Activated naive CD8-positive, alpha-beta T cell treated with anti-CD3 and anti-CD28 coated beads, Interleukin-2, amount 50 U/mL, for 24 hours (primary cell): ENCODE measurements around the gene SPATA2.

ENCODE experiments used
- ATAC-seq: fragments of 150-1000 bp; cut with Tn5 transposase; one replicate; pipeline ENCODE4 v1.10.0; 2021
- DNase-seq: peaks from one replicate; pipeline ENCODE4 v3.0.0; 2021
- H3K27ac Mint-ChIP-seq: one replicate; pipeline ENCODE4 v1.8.0; 2021; ENCODE audit warnings: mild to moderate bottlenecking, mixed read lengths
- H3K27me3 Mint-ChIP-seq: one replicate; pipeline ENCODE4 v1.8.0; 2021; ENCODE audit warnings: mixed read lengths
- H3K36me3 Mint-ChIP-seq: one replicate; pipeline ENCODE4 v1.8.0; 2021; ENCODE audit warnings: low read depth, mixed read lengths
- H3K4me1 Mint-ChIP-seq: one replicate; pipeline ENCODE4 v1.8.0; 2021; ENCODE audit warnings: mixed read lengths
- H3K4me3 Mint-ChIP-seq: one replicate; pipeline ENCODE4 v1.8.0; 2021; ENCODE audit warnings: mild to moderate bottlenecking, moderate library complexity, mixed read lengths
- H3K9me3 Mint-ChIP-seq: one replicate; pipeline ENCODE4 v1.8.0; 2021; ENCODE audit warnings: mixed read lengths

The SPATA2 gene

DNA sequence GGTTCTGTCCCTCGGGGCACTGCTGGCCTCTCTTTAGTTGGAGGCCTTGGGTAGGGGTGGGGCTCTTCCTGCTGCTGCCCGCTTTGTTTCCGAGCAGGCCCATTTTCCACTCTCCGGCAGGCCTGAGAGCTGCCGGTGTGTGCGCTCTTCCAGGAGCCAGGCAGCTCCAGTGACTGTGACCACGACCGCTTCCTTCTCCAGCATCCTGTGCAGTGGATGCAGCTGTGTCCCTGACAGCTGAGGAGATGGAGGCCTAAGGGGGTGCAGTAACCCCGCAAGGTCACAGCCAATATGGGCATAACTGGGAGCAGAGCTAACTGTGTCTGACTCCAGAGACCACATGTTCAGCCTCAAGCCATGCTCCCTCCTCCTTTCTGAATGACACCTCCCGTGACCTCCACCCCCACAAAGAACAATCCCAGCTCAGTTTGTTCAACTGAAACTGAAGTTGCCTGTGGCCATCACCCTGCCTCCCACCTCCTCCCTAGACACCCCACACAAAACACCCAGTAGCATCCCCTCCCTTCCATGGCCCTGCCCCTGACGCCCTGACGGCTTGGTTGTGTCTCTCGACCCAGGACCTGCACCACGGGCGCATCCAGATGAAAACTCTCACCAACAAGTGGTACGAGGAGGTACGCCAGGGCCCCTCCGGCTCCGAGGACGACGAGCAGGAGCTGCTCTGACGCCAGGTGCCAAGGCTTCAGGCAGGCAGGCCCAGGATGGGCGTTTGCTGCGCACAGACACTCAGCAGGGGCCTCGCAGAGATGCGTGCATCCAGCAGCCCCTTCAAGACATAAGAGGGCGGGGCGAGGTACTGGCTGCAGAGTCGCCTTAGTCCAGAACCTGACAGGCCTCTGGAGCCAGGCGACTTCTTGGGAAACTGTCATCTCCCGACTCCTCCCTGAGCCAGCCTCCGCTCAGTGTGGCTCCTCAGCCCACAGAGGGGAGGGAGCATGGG, 27.8 kb downstream of the SPATA2 start:
- H3K36me3 Mint-ChIP-seq: peaks cover 11% of the 10 kb centered on the region
- no peaks in the 10 kb centered on the region for H3K9me3 Mint-ChIP-seq
- no peak for DNase-seq
- H3K4me1 Mint-ChIP-seq: peaks cover 17% of the 10 kb centered on the region
- H3K4me3 Mint-ChIP-seq: no peak overlapping the region
- no peak for ATAC-seq
- H3K27me3 Mint-ChIP-seq: no peaks in the 10 kb centered on the region
- H3K27ac Mint-ChIP-seq: peak overlapping the region; percentile 8

DNA sequence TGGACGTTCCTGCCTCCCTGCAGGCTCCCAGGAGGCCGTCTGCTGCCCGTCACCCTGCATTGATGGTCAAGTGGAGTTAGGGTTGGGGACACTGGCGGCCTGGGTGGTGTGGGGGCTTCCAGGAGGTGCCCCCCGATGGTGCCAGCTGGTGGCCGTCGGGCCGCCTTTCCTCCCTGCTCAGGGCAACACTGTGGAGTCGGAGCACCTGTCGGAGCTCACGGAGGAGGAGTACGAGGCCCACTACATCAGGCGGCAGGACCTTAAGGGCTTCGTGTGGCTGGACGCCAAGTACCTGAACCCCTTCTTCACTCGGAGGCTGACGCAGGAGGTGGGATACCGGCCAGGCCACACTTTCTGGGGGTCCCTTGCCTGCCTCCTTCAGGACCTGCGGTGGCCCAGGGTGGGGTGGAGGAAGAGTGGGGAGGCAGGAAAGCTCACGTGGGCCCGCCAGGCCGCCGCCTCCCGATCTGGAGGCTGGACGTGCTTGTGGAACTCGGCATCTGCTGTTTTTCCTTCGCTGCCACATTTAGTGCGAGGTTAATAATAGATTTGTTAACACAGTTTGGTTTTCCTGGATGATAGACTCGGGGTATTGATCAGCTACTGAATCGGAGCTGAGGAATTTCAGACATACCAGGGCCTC, 28.6 kb downstream of the SPATA2 start:
- ATAC-seq: no peak
- Mint-ChIP-seq H3K36me3 (peaks cover 11% of the 10 kb centered on the region), H3K27ac (no peak overlapping the region), H3K4me3 (no peak overlapping the region), H3K27me3 (no peaks in the 10 kb centered on the region), H3K9me3 (no peaks in the 10 kb centered on the region), H3K4me1 (peaks cover 9% of the 10 kb centered on the region)
- DNase-seq: no peak

DNA sequence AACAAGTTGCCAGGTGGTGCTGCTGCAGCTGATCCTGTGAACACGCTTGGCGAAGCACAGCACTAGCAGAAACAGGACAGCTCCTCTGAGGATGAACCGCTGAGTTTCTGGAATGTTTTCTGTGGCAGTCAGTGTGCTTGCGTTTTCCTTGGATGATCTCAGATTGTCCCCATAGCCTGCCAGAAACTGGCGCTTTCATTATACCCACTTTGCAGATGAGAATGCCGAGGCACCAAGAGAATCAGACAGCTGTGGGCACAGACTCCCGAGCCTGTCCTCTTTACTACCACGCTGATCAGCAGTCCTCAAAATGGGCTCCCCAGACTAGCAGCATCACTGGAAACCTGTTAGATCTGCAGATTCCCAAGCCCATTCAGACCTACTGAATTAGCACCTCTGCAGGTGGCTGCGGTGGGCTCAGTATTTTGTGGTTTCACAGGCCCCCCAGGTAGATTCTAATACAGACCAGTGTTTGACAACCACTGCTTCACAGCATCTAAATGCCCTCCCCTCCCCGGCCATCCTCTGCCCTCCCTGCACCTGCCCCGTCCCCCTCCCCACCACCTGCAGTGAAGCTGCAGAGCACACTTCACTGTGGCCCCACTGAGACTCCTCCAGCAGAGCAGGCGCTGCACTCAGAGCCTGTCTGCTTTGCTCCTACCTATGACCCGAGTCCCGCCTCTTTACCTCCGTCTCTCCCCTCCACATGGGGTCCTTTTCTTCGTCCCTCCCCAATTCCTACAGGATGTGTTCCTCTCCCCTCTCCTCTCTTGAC, 29.6 kb downstream of the SPATA2 start:
- H3K4me1 Mint-ChIP-seq: peaks cover 6% of the 10 kb centered on the region
- DNase-seq (no peak), ATAC-seq (no peak)
- peaks cover 14% of the 10 kb centered on the region for H3K36me3 Mint-ChIP-seq
- no peak overlapping the region for H3K4me3 Mint-ChIP-seq
- H3K9me3 Mint-ChIP-seq: no peaks in the 10 kb centered on the region
- no peaks in the 10 kb centered on the region for H3K27me3 Mint-ChIP-seq
- H3K27ac Mint-ChIP-seq: no peak overlapping the region

DNA sequence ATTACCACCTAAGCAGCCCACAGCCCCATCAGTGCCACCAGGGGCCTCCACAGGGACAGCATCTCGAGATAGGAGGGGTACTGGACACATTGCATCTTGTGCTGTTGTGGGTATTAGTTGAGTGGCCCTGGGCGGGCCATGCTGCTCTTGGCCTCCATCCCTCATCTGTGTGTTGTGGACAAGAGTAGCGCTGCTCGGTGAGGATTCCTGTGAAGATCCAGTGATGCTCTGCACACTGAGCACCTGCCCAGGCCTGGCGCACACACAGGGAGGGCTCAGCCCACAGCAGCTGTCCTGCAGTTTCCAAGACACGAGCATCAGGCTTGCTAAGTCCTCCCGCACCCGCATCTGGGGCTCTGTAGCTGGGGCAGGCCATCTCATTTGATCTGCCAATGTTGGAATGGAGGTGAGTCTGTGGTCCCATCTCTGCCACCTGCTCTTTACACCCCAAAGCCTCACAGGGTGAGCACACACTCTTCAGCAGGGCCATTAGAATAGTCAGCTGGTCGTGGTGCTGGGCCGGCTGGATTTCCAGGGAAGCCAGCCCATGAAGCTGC, 32.0 kb downstream of the SPATA2 start:
- no peaks in the 10 kb centered on the region for H3K9me3 Mint-ChIP-seq
- ATAC-seq: no peak
- no peak for DNase-seq
- no peak overlapping the region for H3K27ac Mint-ChIP-seq
- no peaks in the 10 kb centered on the region for H3K27me3 Mint-ChIP-seq
- peaks cover 14% of the 10 kb centered on the region for H3K36me3 Mint-ChIP-seq
- H3K4me1 Mint-ChIP-seq: peaks cover 5% of the 10 kb centered on the region
- H3K4me3 Mint-ChIP-seq: no peak overlapping the region

DNA sequence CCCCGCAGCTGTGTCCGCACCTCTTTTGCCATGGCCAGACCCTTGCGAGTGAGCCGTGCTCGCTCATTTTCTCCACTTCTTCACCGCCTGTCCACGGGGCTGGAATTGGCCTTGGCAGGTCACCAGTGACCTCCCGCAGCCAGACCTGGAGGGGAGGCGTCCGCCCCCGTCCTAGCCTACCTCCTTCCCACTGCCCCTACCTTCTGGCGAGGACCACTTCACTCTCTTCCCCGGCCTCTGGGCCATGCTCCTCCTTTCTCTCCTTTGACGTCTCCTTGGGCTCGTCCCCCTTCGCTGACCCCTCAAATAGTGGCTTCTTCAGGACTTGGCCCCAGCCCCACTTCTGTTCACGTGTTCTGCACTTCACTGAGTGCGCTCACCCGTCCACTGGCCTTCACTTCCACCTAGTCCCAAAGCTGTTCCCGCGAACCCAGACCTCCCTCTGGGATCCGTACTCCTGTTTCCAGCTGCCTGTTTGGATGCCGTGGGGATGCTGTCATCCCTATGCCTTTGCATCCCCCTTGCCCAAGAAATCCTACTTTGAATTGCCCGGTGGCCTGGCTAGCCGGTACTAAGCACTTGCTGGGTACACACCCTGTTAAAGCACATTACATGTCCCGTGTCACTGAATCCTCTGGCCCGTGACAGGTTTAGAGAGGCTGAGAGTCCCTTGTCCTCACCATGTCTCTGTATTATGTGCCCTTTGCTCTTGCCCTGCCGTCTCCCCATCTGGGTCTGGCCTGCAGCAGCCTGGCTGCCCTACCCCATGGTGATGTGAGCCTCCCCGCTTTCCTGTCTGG, 33.0 kb downstream of the SPATA2 start:
- H3K27me3 Mint-ChIP-seq: no peaks in the 10 kb centered on the region
- no peak overlapping the region for H3K4me3 Mint-ChIP-seq
- peaks cover under 1% of the 10 kb centered on the region for H3K4me1 Mint-ChIP-seq
- no peak for ATAC-seq
- peaks cover 13% of the 10 kb centered on the region for H3K36me3 Mint-ChIP-seq
- no peaks in the 10 kb centered on the region for H3K9me3 Mint-ChIP-seq
- no peak for DNase-seq
- no peak overlapping the region for H3K27ac Mint-ChIP-seq

DNA sequence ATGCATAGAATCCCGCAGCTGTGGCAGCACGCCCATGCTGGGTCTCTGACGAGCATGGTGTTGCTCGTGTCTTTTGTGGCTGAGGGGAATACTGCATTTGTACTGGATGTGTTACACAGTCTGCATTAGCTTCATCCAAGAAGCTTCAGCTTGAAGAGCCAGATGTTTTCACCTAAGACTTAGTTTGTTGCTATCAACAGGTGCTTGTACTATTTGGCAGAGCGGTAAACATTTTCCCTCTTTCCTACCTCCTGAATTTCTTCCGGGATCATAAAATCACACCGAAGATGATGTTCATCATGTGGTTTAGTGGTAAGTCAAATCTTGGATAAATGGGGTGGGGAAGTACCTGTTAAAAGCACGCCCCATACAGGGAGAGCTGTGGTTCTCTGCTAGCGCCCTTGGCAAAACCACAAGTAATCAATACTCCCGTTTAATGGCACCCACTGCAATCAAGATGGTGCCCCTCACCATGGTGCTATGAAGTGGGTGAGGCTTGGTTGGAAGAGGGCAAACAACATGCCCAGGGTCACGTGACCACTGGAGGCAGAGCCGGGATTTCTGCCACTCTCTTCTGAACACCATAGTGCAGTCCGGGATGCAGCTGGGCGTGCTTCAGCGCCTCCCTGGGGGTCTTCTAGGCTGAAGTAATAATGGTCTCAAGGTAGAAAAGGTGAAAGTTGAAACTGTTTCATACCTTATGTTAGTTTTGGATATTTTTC, 34.4 kb downstream of the SPATA2 start:
- ATAC-seq (no peak), DNase-seq (no peak)
- Mint-ChIP-seq H3K36me3 (peaks cover 13% of the 10 kb centered on the region), H3K4me1 (no peaks in the 10 kb centered on the region), H3K4me3 (no peak overlapping the region), H3K27ac (no peak overlapping the region), H3K27me3 (no peaks in the 10 kb centered on the region), H3K9me3 (no peaks in the 10 kb centered on the region)

DNA sequence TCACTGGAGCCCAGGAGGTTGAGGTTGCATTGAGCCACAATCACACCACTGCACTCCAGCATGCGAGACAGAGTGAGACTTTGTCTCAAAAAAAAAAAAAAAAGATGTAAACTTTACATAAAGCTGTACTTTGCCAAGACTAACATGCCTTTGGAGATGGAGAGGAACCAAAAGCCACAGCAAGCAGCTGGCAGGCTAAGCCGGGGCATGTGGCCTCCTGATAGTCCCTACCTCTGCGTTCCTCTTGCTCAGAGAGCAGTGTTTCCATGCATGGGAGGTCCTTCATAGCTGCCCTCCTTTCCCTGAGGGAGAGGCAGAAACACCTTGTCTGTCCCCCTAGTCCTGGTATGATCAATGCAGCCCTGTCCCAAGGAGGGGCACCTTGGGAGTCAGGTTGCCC, 35.2 kb downstream of the SPATA2 start:
- no peak for DNase-seq
- H3K4me3 Mint-ChIP-seq: no peak overlapping the region
- no peaks in the 10 kb centered on the region for H3K9me3 Mint-ChIP-seq
- no peak for ATAC-seq
- H3K27ac Mint-ChIP-seq: no peak overlapping the region
- H3K36me3 Mint-ChIP-seq: peaks cover 10% of the 10 kb centered on the region
- no peaks in the 10 kb centered on the region for H3K4me1 Mint-ChIP-seq
- H3K27me3 Mint-ChIP-seq: no peaks in the 10 kb centered on the region

DNA sequence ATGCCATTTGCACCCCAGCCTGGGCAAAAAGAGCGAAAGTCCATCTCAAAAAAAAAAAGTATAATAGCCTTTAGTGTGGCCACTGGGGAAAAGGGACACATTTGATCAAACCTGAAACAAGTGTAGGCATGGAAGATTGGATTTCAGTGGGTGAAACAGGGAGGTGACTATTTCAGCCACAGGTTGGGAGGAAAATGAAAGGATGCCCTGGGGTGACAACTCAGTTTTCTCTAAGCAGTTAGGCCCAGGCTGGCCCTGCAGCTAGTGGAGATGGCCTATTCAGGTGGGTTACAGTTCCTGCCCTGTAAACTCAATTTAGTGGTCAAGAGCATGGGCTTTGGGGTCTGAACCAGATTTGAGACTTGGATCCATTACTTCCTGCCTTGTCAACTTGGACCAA, 36.4 kb downstream of the SPATA2 start:
- no peaks in the 10 kb centered on the region for H3K27me3 Mint-ChIP-seq
- no peak overlapping the region for H3K4me3 Mint-ChIP-seq
- no peak for ATAC-seq
- peaks cover 9% of the 10 kb centered on the region for H3K36me3 Mint-ChIP-seq
- no peaks in the 10 kb centered on the region for H3K4me1 Mint-ChIP-seq
- H3K9me3 Mint-ChIP-seq: no peaks in the 10 kb centered on the region
- no peak for DNase-seq
- H3K27ac Mint-ChIP-seq: no peak overlapping the region

DNA sequence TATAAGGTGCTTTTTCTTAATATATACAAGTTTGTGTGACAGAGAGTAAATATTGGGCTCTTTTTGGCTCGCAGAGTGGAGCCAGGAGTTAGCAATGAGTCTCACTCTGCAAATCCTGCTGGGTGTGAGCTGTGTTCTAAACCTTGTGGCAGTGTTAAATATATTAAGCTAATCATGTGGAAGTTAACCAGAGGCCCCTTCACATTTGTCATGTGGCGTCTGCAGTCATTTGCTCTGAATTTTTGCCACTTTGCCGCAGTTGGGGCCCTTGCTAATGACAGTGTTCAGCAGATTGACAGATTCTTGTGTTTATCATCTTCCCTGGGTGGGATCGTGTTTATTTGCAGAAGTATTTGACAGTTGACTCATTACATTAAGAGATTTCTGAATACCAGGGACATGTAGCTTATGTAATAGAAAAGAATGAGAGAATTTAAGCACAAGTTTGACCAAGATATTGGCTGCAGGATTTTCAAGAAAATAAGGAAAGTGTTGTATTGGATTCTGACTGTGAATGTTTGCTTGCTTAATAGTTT, 37.9 kb downstream of the SPATA2 start:
- Mint-ChIP-seq H3K9me3 (no peaks in the 10 kb centered on the region), H3K27ac (no peak overlapping the region), H3K36me3 (peaks cover 7% of the 10 kb centered on the region), H3K4me1 (no peaks in the 10 kb centered on the region), H3K27me3 (no peaks in the 10 kb centered on the region), H3K4me3 (no peak overlapping the region)
- ATAC-seq: no peak
- no peak for DNase-seq

DNA sequence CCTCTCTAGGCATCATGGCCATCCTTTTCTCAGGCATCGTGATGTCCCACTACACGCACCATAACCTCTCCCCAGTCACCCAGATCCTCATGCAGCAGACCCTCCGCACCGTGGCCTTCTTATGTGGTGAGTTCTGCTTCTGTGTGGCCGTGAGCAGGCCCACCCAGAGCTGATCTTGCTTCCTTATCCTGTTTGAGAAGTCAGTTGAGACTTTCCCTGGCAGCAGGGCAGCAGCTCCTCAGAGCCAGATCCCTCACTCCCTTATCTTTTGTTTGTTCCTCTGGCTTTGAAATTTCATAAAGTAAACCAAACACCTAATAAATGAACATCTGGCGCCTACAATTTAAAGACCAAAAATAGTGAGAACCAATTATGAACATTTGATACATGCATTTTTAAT, 40.6 kb downstream of the SPATA2 start:
- no peak for ATAC-seq

DNA sequence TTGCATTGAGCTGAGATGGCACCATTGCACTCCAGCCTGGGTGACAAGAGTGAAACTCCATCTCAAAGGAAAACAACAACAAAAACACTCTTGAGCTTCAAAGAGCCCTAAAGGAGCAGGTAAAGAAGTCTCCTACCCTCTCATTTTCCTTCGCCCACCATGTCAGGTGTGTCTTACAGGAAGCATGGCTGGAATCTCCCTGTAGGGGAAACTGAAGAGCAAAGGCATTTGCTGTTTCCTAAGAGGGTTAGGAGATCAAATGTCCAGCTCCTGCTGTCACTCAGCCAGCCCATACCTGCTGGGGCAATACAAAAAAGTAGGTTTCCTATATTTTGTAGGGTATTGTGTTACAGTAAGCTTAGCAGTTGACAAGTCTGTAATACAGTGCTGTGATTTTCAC, 43.3 kb downstream of the SPATA2 start:
- no peaks in the 10 kb centered on the region for H3K27me3 Mint-ChIP-seq
- H3K4me1 Mint-ChIP-seq: peaks cover 3% of the 10 kb centered on the region
- H3K27ac Mint-ChIP-seq: no peak overlapping the region
- H3K36me3 Mint-ChIP-seq: peaks cover 12% of the 10 kb centered on the region
- no peak for ATAC-seq
- no peak overlapping the region for H3K4me3 Mint-ChIP-seq
- no peaks in the 10 kb centered on the region for H3K9me3 Mint-ChIP-seq
- no peak for DNase-seq

More for the DNA sequence above, 40.6 kb downstream of the SPATA2 start:
- H3K4me3 Mint-ChIP-seq: no peak overlapping the region
- no peaks in the 10 kb centered on the region for H3K4me1 Mint-ChIP-seq
- no peaks in the 10 kb centered on the region for H3K9me3 Mint-ChIP-seq
- no peaks in the 10 kb centered on the region for H3K27me3 Mint-ChIP-seq
- H3K36me3 Mint-ChIP-seq: peaks cover 9% of the 10 kb centered on the region
- no peak overlapping the region for H3K27ac Mint-ChIP-seq
- DNase-seq: no peak

DNA sequence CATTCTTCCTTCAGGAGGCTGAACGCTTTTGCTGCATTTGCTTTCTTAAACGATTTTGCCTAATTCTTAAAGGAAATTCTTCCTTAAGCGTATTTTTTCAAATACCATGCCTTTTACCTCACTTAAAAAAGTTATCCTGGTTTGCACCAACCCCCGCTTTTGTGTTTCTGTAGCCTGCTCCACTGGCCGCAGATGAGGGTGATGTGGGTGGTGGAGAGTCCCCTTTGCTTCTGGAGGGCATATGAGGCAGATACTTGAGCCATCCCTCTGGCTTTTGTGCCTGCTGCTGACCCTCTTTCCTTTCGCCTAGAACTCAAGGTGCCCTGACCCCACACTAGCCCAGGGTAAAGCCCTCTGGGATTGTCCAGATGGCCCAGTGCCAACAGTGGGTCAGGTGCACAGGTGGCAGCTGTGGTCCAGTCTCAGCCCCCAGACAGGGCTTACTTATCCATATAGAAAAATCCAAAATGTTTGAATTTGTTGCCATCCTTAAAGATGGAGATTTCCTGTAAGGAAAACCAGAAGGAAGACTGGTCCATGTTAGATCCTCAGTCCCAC, 43.9 kb downstream of the SPATA2 start:
- no peaks in the 10 kb centered on the region for H3K27me3 Mint-ChIP-seq
- no peak for ATAC-seq
- DNase-seq: no peak
- no peak overlapping the region for H3K27ac Mint-ChIP-seq
- H3K36me3 Mint-ChIP-seq: peaks cover 15% of the 10 kb centered on the region
- peaks cover 3% of the 10 kb centered on the region for H3K4me1 Mint-ChIP-seq
- H3K4me3 Mint-ChIP-seq: no peak overlapping the region
- no peaks in the 10 kb centered on the region for H3K9me3 Mint-ChIP-seq

DNA sequence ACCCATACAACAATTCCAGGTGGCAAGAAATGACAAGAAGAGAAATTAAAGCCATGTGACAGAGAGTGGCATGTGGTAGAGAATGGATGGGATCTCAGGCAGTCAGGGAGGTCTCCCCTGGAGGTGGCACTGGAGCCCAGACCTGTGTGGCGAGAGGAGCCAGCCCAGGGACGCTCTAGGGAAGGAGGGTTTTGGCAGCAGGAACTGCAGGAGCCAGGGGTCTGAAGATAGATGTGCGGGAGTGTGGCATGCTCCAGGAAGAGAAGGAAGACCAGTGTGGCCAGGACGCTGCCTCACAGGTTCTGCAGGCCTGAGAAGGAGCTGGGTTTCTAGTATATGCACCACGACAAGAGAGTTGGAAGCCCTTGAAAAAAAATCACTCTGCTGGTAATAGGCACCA, 45.1 kb downstream of the SPATA2 start:
- Mint-ChIP-seq H3K36me3 (peaks cover 19% of the 10 kb centered on the region), H3K9me3 (no peaks in the 10 kb centered on the region), H3K27ac (no peak overlapping the region), H3K4me1 (peaks cover 3% of the 10 kb centered on the region), H3K27me3 (no peaks in the 10 kb centered on the region), H3K4me3 (no peak overlapping the region)
- DNase-seq (no peak), ATAC-seq (no peak)
